ENCODE results near the gene FADD. TPM values are rescaled to one million over a fixed set of nuclear protein-coding genes. Genes with fewer than 3 reads are reported as not detected.

FADD gene
- polyA plus RNA-seq, 1 donor (not counting 4 experiments of a cell fraction or from before 2014, with no cell fraction given) = 33.7 TPM

DNA sequence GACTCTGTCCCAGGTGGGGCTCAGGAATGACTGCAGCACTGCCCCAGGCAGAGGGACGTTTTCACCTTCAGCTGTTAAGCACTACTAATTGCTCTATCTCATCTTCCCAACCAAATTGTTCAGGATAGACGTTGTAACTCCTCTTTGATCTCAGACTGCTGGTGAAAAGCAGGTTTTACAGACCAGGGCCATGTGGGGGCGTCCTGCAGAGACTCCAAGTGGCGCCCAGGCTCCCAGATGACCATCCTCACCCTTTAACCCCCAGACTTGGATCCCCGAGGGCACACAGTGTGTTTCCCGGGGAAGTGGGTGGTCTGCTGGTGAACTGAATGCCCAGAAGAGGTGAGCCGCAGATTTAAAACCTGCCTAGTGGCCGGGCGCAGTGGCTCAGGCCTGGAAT is 23.9 kb downstream of the FADD start:
- no peaks in the 10 kb centered on the region for H3K4me1 ChIP-seq (ENCODE audit: control insufficient read depth, extremely low read depth, insufficient read depth, low read length)
- dilution Hi-C loops (cut with MboI; ENCODE audit: extremely low pct_ligation_motif_present, low sequenced_read_pairs) = no loop called here
- H2AFZ ChIP-seq (ENCODE audit: control insufficient read depth, low read length) = no peak overlapping the region
- H3K4me3 ChIP-seq (ENCODE audit: control insufficient read depth in 2 of 3, extremely low read depth in 1 of 3, insufficient read depth in 2 of 3, low read depth in 1 of 3, low read length in 3 of 3) = no peak overlapping the region
- DNase-seq (ENCODE audit: low read depth, low spot score) (no peak), FAIRE-seq (no peak)
- H3K36me3 ChIP-seq (ENCODE audit: control insufficient read depth in 2 of 2, extremely low read depth in 1 of 2, insufficient read depth in 2 of 2, low read length in 2 of 2) = no peaks in the 10 kb centered on the region
- H4K20me1 ChIP-seq (ENCODE audit: control insufficient read depth, extremely low read depth, insufficient read depth, low read length) = no peaks in the 10 kb centered on the region
- H3K9ac ChIP-seq (ENCODE audit: control insufficient read depth, extremely low read depth, insufficient read depth, low read length) = no peak overlapping the region
- H3K9me3 ChIP-seq (ENCODE audit: control insufficient read depth, low read depth, low read length) = no peaks in the 10 kb centered on the region
- no peaks in the 10 kb centered on the region for H3K9me1 ChIP-seq (ENCODE audit: control insufficient read depth, extremely low read depth, insufficient read depth, low read length)
- peaks cover 12% of the 10 kb centered on the region for H3K27me3 ChIP-seq (ENCODE audit: control insufficient read depth, extremely low read depth, insufficient read depth, low read length)
- H3K27ac ChIP-seq (ENCODE audit: control insufficient read depth, insufficient read depth, low read length) = no peak overlapping the region
- H3K79me2 ChIP-seq (ENCODE audit: control insufficient read depth, insufficient read depth, low read length) = no peaks in the 10 kb centered on the region
- TF ChIP-seq EZH2 (IDR thresholded peaks at IDR 0.05; ENCODE audit: low read length) = no peak
- TF ChIP-seq, protein P1, sequence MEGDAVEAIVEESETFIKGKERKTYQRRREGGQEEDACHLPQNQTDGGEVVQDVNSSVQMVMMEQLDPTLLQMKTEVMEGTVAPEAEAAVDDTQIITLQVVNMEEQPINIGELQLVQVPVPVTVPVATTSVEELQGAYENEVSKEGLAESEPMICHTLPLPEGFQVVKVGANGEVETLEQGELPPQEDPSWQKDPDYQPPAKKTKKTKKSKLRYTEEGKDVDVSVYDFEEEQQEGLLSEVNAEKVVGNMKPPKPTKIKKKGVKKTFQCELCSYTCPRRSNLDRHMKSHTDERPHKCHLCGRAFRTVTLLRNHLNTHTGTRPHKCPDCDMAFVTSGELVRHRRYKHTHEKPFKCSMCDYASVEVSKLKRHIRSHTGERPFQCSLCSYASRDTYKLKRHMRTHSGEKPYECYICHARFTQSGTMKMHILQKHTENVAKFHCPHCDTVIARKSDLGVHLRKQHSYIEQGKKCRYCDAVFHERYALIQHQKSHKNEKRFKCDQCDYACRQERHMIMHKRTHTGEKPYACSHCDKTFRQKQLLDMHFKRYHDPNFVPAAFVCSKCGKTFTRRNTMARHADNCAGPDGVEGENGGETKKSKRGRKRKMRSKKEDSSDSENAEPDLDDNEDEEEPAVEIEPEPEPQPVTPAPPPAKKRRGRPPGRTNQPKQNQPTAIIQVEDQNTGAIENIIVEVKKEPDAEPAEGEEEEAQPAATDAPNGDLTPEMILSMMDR (optimal IDR thresholded peaks at IDR 0.05 in 1 of 3, IDR thresholded peaks at IDR 0.05 in 1 of 3, conservative IDR thresholded peaks at IDR 0.05 in 1 of 3; ENCODE audit: extremely low read depth in 1 of 3, insufficient read depth in 2 of 3, low read length in 3 of 3) = peak in 2 of 3 experiments; percentile 46 to 62
- H3K4me2 ChIP-seq (ENCODE audit: control insufficient read depth, extremely low read depth, insufficient read depth, low read depth, low read length) = no peak overlapping the region

DNA sequence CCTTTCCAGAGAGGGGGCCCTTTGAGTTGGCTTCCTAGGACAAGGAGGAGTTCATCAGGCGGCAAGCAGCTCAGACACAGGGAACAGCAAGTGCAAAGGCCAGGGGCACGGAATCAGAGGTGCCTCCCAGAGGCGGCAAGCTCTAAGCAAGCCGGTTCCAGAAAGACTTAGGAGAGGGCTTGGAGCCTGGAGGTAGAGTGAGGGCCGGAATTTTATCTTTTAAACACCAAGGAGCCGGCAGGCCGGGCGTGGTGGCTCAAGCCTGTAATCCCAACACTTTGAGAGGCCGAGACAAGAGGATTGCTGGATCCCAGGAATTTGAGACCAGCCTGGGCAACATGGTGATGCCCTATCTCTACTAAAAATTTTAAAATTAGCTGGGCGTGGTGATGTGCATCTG is 26.6 kb downstream of the FADD start:
- FAIRE-seq = no peak
- Histone ChIP-seq H3K27me3 (ENCODE audit: control insufficient read depth, extremely low read depth, insufficient read depth, low read length) (peaks cover 8% of the 10 kb centered on the region), H3K27ac (ENCODE audit: control insufficient read depth, insufficient read depth, low read length) (no peak overlapping the region)

More for the DNA sequence above, 26.6 kb downstream of the FADD start:
- Histone ChIP-seq H3K9me1 (ENCODE audit: control insufficient read depth, extremely low read depth, insufficient read depth, low read length) (no peaks in the 10 kb centered on the region), H3K79me2 (ENCODE audit: control insufficient read depth, insufficient read depth, low read length) (no peaks in the 10 kb centered on the region), H2AFZ (ENCODE audit: control insufficient read depth, low read length) (no peak overlapping the region), H3K36me3 (ENCODE audit: control insufficient read depth in 2 of 2, extremely low read depth in 1 of 2, insufficient read depth in 2 of 2, low read length in 2 of 2) (no peaks in the 10 kb centered on the region), H3K4me3 (ENCODE audit: control insufficient read depth in 2 of 3, extremely low read depth in 1 of 3, insufficient read depth in 2 of 3, low read depth in 1 of 3, low read length in 3 of 3) (no peak overlapping the region), H4K20me1 (ENCODE audit: control insufficient read depth, extremely low read depth, insufficient read depth, low read length) (no peaks in the 10 kb centered on the region), H3K4me1 (ENCODE audit: control insufficient read depth, extremely low read depth, insufficient read depth, low read length) (peaks cover 3% of the 10 kb centered on the region), H3K9me3 (ENCODE audit: control insufficient read depth, low read depth, low read length) (no peaks in the 10 kb centered on the region), H3K4me2 (ENCODE audit: control insufficient read depth, extremely low read depth, insufficient read depth, low read depth, low read length) (no peak overlapping the region), H3K9ac (ENCODE audit: control insufficient read depth, extremely low read depth, insufficient read depth, low read length) (no peak overlapping the region)
- no peak for DNase-seq (ENCODE audit: low read depth, low spot score)
- dilution Hi-C loops (cut with MboI; ENCODE audit: extremely low pct_ligation_motif_present, low sequenced_read_pairs) = loop anchor here (5.0 kb wide), 1 partner anchor 73 kb away; no protein-coding TSS in a partner anchor
- TF ChIP-seq, protein P1 (optimal IDR thresholded peaks at IDR 0.05 in 1 of 3, IDR thresholded peaks at IDR 0.05 in 1 of 3, conservative IDR thresholded peaks at IDR 0.05 in 1 of 3; ENCODE audit: extremely low read depth in 1 of 3, insufficient read depth in 2 of 3, low read length in 3 of 3) = no peak
- TF ChIP-seq EZH2 (IDR thresholded peaks at IDR 0.05; ENCODE audit: low read length) = no peak

Data from keratinocyte (primary cell).